Activated CD8-positive, alpha-beta memory T cell treated with anti-CD3 and anti-CD28 coated beads for 1 hour (primary cell): ENCODE data around the gene APP.

Source experiments
- DNase-seq, 2 donors: peaks; one replicate each; pipeline ENCODE4 v3.0.0-alpha.2; 2020; ENCODE audit warnings: low read depth in 1 of 2; ENCODE audit errors: extremely low read depth in 1 of 2

The APP gene

DNA sequence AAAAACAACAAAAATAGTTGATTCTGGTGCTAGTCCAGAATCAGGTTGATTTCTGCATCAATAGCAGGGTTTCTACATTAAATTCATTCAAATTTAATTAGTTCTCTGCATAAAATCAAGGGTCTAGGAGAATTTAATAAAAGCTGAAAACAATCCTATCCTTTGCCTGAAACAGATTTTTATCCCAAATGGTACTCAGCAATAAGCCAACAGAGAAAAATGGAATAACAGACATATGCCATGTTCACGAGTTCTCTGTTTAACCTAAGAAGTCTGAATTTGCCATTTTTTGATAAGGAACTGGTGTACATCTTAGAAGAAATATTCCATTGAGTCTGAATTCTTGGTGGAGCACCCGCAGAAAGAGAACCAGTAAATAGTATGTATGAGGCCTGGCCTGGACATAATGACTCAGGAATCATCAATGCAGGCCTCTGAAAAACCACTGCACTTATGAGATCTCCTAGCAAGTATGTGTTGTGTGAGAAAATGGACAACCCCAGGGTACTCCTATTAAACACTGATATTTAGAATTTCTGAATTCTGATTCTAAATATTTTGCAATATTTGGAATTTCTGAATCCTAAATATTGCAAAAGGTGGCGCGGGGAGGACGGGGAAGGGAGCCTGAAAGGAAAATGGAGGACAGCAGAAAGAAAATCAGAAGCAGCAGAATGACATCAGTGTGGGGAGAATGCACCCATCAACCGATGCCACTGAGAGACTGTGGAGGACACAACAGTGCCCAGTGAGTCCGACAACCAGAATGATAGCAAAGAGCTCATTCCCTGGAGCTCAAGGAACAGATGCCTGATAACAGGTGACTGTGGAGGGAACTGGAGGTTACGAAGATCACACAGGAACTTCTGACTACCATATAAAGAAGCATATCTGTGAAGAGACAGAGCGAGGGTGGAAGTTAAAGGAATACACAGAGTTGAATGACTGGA lies 97.6 kb downstream of the APP start:
- no peak for DNase-seq

DNA sequence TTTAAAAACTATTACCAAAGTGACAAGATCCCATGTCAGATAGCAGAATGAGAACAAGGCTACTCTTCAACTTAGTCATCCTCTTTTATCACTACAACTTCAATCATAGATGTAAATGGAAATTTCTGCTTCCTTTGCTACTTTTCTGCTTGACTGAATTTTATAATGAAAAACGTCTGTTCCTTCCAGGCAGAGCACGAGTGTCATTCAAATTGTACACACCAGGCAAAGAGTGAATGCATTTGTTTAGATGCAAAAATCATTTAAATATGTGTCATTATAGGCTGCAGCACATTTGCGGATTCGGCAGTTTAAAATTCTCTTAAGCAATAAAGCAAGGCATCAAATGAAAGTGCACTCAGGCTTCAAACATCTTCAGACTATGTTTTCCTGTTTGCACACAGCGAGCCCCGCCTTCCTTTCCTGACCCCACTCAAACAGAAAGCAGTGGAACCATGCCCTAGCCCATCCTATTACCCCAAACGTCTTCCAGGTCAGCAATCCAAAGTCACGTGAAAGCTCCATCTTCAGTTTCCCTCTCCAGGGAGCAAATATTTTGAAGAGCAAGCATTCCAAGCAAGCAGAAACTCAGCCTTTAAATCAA lies 99.6 kb downstream of the APP start:
- no peak for DNase-seq

DNA sequence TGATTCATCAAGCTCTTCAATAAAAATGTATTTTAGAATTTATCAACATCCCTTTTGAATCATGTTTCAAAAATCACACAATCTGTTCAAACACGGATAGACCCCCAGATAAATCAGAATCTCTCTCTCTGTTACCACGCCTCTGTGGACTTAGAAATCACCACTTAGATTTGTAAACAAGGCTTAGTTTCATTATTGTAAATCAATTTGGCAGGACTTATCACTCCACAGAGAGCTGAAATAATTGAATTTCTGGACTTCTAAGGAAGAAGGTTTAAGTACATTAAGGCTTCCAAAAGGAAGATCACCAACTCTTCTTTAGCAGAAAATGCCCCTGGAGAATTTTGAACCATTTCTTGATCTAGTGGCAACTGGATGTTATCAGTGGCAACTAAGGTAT lies 100.4 kb downstream of the APP start:
- DNase-seq = no peak

DNA sequence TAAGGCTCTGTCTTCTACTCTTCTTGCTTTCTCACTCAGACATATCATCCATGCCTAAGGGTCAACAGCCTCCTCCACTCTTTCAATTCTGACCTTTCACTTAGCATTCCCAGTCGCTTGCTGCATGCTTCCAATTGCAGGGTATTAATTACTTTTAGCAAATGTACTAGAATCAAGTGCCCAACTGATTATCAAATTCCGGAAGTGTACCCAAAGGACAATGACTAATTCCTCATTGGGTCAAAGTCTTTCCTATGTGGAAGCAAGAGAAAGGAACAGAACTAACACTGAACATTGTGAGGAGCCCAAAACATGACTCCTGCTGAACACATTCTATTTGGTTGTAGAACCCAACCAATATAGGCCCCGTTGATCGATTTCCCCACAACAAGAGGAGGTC lies 101.8 kb downstream of the APP start:
- DNase-seq = no peak

DNA sequence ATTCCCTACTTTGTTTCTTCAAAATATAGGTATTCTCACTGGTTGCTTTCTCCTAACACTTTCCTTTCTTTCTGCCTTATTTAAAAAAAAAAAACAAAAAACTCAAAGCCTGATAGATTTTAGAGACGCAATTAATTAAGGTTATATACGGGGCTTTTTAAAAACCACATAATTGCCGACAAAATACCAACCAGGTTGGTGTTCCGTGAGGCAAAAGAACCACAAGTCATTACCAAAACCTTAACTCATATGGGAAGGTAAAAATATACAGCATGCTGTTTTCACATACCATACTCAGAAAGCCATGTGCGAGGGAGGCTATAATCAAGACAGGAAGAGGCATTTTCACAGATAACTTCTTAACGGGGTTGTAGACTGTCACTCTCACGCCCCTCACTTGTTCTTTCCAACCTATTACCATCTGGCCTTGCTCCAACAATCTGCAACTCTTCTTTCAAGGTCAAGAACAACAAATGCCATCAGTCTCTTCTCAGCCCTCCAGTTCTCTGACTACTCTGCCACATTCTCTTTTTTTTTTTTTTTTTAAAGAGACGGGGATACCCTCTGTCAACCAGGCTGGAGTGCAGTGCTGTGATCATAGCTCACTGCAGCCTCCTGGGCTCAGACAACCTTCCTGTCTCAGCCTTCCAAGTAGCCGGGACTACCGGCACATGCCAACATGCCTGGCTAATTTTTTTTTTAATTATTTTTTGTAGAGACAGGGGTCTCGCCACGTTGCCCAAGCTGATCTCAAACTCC lies 102.6 kb downstream of the APP start:
- DNase-seq = no peak

DNA sequence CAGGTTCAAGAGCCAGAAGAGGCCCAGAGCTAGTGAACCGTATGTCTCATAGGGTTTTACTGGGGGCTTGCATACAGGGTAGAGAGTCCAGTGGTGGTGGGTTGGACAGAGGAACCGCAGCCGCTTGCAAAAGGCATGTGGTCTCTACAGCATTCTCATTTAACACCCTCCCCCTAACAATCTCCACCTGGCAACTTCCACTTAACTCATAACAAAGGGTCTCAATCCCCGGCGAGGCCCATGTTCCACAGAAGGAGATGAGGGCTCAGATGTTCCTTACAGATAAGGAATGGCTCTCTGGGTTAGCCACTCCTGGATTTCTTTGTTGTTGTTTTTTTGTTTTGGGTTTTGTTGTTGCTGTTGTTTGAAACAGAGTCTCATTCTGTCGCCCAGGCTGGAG lies 106.1 kb downstream of the APP start:
- no peak for DNase-seq

DNA sequence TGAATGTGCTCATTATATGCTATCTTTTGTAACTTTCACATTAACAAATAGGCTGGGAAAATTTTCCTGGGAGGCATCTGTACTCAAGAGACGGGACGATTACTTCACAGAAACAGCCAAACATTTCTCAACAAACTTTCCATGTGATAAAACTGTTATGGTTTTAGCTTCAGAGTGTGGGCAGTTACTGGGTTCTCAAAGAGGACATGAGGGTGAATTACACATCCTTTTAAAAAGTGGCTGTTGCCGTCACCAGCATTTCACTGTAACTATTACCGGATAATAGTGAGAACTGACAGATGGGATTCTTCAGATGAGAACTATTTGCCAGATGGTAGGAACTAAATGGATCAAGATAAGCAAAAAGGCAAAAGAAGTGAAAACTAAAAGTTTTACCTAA lies 109.1 kb downstream of the APP start:
- no peak for DNase-seq

DNA sequence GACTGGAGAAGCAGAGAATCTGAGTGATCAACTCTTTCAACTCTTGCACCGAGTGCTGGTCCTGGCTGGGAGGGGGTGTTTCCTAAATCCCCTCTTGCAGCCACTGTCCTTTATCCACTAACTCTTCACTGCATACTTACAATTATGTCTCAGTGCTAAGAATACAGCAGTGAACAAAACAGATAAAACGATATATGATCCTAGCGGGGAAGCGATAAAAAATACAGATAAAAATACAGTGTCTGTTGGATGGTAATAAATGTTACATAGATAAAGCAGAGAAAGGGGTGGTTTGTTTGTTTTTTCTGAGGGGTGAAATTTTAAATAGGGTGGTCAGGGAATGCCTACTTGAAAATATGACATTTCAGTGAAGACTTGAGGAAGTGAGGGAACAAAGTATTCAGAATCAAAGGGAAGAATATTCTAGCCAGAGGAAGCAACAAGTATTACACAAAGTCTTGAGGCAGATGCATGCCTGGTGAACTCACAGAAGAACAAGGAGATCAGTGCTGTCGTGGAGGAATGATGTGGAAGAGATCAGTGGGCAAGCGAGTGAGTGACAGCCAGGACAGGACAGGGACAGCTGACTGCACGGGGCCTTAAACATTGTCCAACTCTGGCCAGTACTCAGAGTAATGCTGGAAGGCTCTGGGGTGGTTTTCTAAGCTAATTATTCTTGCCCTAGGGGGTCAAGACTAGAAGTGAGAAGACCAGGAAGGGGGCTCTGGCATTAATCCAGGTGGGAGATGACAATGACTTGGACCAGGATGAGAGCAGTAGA lies 110.0 kb downstream of the APP start:
- no peak for DNase-seq

DNA sequence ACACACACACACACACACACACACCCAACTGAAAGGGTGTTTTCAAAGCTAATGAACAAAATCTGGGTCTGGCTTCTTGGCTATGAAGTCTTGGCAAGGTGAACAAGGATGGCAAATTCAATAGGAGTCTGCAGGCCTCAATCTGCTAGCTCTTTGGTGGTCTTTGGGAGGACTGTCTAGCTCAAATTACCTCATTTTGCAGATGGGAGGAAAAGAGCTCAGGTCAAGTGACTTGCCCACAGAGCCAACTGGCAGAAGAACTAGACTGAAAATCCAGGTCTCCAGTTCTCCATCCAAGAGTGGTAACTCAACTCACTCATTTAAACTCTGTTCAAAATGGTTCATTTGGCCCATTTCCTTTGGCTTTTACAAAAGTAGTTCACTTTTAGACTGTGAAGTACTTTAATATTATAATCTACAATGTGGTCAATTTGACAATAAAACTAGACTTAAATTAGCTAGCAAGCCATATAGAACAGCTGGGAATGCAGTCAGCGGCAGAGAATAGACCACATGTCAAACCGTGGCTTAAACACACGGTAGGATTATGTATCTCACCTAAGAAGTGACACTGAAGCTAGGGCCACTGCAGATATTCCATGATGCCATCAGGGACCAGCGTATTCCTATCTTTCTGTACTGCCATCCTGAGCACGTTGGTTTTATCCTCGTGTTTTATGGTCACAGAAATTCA lies 112.9 kb downstream of the APP start:
- no peak for DNase-seq

DNA sequence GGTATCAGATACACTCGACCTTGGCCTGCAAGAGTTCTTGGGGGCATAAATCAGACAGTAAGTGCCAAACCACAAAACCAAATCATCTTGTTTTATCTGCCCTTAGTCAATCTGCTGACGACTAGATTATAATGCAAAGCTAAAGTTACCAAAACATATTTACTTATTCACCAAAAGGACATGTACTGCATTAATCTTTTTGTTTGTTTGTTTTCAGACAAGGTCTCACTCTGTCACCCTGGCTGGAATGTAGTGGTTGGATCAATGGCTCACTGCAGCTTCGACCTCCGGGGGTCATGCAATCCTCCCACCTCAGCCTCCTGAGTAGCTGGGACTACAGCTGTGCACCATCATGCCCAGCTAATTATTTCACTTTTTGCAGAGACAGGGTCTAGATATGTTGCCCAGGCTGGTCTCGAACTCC lies 114.7 kb downstream of the APP start:
- DNase-seq = no peak

DNA sequence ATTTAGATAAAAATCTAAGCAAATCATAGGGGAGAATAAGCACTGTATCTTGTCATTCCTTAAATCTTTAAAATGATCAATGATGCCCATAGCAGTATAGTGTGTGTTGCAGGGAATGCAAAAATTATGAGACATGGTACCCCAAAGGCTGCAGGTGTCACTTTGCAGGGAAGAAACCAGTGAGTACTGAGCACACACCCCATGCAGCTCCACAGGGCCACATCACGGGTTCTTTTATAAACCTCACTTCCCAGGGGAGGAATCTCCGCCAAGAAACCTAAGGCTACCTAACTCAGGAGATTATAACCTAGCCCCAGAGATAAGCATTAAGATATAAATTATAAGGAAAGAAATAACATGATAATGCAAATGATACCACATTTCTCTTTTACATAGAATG lies 115.6 kb downstream of the APP start:
- no peak for DNase-seq

DNA sequence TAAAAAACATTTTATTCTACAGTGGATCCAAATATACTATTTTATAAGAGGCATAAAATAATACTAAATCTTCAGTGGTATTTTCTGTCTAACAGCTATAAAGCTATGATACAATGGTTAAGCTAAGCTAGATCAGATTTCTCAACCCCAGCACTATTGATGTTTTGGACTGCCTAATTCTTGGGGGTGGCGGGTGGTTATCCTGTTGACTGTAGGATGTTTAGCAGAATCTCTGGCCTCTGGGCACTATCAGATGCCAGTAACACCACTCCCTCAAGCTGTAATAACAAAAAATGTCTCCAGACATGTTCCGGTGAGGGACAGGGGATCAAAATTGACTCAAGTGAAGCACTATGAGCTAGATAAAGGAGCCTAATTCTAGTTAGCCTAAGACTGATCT lies 118.5 kb downstream of the APP start:
- no peak for DNase-seq

DNA sequence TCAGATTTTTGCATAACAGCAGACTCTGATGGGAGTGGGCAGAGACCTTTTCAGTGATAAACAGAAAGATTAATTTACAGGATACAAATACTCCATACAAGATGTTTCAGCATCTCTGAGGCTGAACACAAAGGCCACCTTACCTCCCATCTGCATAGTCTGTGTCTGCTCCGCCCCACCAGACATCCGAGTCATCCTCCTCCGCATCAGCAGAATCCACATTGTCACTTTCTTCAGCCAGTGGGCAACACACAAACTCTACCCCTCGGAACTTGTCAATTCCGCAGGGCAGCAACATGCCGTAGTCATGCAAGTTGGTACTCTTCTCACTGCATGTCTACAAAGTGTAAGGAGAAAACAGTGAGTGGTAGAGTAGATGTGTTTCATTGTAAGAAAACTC lies 119.7 kb downstream of the APP start:
- DNase-seq = no peak

DNA sequence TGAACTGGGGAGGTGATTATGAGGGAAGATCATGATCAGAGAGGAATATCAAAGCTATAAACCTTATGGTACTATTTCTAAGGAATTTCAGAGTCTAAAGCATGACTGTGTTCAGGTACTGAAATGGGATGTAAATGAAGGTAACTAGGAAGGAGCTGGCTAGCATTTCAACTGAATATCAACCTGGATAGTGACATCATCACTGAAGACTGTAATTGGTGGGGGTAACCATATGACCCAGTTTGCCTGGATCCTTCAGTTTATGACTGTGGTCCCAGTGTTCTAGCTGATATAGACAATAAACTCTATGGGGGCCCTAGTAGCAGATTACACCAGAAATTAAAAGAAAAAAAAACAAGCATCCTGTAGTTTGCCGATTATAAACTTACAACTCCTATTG lies 120.8 kb downstream of the APP start:
- DNase-seq = no peak

DNA sequence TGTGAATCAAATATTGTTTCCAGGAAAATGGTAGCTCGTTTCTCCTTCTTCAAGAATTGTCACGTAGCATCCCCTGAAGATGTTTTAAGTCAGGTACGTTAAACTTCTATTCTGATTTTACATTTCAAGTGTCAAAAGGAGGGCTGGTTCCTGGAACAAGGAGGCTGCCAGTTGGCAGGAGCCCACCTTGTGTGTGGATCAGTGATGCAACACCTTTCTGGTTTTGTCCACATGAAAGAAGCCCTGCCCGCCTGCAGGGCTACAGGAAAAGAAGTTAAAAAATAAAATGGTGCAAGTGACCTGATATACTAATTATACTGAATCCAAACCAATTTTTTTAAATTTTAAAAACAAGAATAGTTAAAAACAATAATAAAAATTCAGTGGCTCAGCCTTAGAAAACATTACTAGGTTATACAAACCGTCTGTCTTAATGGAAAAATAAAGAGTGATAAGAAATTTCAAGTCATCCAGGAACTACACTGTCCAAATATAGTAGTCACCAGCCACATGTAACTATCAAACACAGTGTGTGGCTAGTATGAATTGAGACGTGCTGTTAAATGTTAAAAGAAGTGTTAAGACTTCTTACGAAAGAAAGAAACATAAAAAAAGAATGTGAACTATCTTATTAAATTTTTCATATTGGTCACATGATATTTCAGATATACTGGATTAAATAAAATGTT lies 123.1 kb downstream of the APP start:
- DNase-seq = no peak

DNA sequence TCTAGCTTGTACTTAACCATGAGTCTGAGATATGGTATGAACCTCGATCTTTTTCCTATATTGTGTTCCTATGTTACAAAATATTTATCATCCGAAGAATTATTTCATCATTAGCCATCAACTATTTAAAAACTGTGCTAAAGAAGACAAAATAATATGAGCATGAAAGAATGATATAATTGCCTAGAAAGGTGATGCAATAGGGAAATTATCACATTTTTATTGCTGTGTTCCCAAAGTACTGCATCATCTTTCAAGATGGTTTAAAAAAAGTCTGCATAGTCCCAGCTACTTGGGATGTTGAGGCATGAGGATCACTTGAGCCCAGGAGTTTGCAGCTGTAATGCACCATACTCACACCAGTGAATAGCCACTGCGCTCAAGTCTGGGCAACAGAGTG lies 126.7 kb downstream of the APP start:
- DNase-seq = no peak

DNA sequence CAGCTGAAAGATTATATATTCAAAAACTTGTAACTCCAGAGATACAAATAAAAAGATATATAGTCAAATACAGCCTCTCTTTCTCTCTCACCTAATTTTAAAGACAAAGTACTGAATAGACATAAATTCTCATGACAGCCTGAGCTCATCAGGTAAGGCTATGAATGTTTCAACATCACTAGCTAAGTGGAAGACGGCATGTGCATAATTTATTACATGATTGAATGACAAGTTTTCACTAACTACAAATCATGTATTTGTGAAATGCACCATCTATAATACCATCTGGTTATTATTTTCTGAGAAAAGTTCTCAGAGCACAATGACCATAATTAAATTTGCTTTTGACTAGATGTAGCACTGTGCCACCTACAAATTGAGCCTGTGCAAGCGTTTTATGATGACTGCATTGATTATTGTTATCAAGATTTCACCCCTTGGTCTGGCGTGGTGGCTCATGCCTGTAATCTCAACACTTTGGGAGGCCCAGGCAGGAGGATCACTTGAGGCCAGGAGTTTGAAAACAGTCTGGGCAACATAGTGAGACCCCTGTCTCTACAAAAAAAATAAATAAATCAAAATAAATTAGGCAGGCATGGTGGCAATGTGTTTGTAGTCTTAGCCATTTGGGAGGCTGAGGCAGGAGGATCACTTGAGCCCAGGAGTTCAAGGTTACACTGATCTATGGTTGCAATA lies 128.2 kb downstream of the APP start:
- no peak for DNase-seq

DNA sequence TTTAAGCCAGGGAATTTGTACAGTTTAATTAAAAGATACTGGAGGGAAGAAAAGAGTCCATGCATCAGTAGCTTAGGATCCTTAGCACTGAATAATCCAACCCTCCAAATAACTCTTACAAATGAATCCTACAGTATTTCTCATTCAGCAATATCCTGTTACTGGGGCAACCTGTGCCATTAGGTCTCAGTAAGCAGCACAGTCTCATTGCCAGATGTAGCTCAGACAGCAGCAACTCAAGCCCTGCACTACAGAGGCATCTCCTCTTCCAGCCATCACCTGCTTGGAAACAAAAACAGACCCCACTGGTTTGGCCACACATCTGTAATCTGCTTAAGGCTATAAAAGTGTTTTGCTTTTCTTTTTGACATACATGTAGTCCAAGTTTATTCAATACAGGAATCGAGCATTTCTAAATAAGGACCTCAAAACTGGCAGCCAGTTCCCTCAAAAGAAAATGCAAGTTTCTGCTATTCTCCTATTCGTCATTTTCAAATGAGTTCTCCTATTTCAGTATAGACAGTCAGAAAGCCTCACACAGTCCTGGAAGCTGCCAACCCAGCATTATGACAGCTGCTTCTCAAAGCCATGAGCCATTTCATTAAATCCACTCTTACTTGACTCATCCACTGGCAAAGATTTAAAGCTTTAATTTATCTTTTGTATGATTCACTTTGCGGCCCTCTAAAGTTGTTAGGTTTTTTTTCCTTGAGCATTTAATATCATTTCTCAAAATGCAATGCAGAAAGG lies 129.0 kb downstream of the APP start:
- no peak for DNase-seq

DNA sequence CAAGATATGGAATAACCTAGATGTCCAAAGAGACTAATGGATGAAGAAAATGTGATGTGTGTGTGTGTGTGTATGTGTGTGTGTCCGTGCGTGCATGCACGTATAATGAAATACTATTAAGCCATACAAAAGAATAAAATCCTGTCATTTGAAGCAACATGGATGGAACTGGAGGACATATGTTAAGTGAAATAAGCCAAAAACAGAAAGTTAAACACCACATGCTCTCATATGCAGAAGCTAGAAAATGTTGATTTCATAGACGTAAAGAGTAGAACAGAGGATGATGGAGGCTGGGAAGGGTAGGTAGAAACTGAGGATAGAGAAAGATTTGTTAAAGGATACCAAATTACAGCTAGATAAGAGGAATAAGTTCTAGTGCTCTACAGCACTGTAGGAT lies 133.7 kb downstream of the APP start:
- no peak for DNase-seq
